CD14-positive monocyte (primary cell): ENCODE data around the gene IFT20. TPM values are rescaled to one million over a fixed set of nuclear protein-coding genes. Genes with fewer than 3 reads are reported as not detected.

Experiments
- DNase-seq, 3 donors: peaks; one replicate each; pipeline ENCODE4 v3.0.0-alpha.2; 2011 to 2022
- H2AFZ ChIP-seq: 2 replicates; pipeline ENCODE4 v1.6.0; 2012; ENCODE audit warnings: mild to moderate bottlenecking, low read depth, low read length, inconsistent platforms; ENCODE audit not compliant: insufficient read depth, poor library complexity, severe bottlenecking
- H3K27ac ChIP-seq, 2 donors: 1 replicate in 1 of 2; 2 replicates in 1 of 2; pipeline ENCODE4 v1.5.1; 2012 to 2013; ENCODE audit warnings: low read length in 2 of 2, control low read depth in 1 of 2, inconsistent platforms in 1 of 2, low read depth in 1 of 2, mild to moderate bottlenecking in 1 of 2
- H3K27me3 ChIP-seq, 2 donors: one replicate each; pipeline versions ENCODE4 v1.6.0 to v1.6.1; 2011 to 2013; ENCODE audit warnings: low read length in 2 of 2; ENCODE audit not compliant: control insufficient read depth in 2 of 2, insufficient read depth in 2 of 2
- H3K36me3 ChIP-seq, 2 donors: replicated peaks in 1 of 2; 1 replicate in 1 of 2; 2 replicates in 1 of 2; pipeline versions ENCODE4 v1.5.1 to v1.6.1; 2012 to 2013; ENCODE audit warnings: low read length in 2 of 2, control low read depth in 1 of 2, inconsistent platforms in 1 of 2, mild to moderate bottlenecking in 1 of 2; ENCODE audit not compliant: insufficient read depth in 2 of 2, control insufficient read depth in 1 of 2
- H3K4me1 ChIP-seq, 2 donors: 1 replicate in 1 of 2; 2 replicates in 1 of 2; pipeline versions ENCODE4 v1.5.1 to v1.6.1; 2012 to 2013; ENCODE audit warnings: low read length in 2 of 2, control low read depth in 1 of 2, inconsistent platforms in 1 of 2, mild to moderate bottlenecking in 1 of 2, moderate library complexity in 1 of 2; ENCODE audit not compliant: insufficient read depth in 2 of 2, control insufficient read depth in 1 of 2
- H3K4me2 ChIP-seq: replicated peaks from 2 replicates; pipeline ENCODE3; 2012; ENCODE audit warnings: low read length, moderate library complexity, mild to moderate bottlenecking; ENCODE audit not compliant: poor library complexity, severe bottlenecking; ENCODE audit errors: extremely low read depth
- H3K4me3 ChIP-seq, 3 experiments: fragments of 200-600 bp in 1 of 3; sonication (generic) in 1 of 3; replicated peaks in 1 of 3; 1 replicate in 2 of 3; 2 replicates in 1 of 3; pipeline ENCODE4 v1.5.1; 2011 to 2013; ENCODE audit warnings: low read length in 3 of 3, mild to moderate bottlenecking in 3 of 3, control low read depth in 2 of 3, low read depth in 2 of 3, inconsistent platforms in 1 of 3, moderate library complexity in 1 of 3
- H3K79me2 ChIP-seq: 2 replicates; pipeline ENCODE4 v1.6.0; 2012; ENCODE audit warnings: mild to moderate bottlenecking, control low read depth, inconsistent platforms, low read length, moderate library complexity; ENCODE audit not compliant: insufficient read depth
- H3K9ac ChIP-seq: 2 replicates; pipeline ENCODE4 v1.6.0; 2017; ENCODE audit warnings: low read length, mild to moderate bottlenecking; ENCODE audit not compliant: insufficient read depth, poor library complexity, severe bottlenecking
- H3K9me3 ChIP-seq, 2 donors: replicated peaks in 1 of 2; 1 replicate in 1 of 2; 2 replicates in 1 of 2; pipeline versions ENCODE4 v1.5.1 to v1.6.1; 2012 to 2013; ENCODE audit warnings: low read length in 2 of 2, control low read depth in 1 of 2; ENCODE audit not compliant: control insufficient read depth in 1 of 2, insufficient read depth in 1 of 2
- H4K20me1 ChIP-seq: 2 replicates; pipeline ENCODE4 v1.6.0; 2012; ENCODE audit warnings: mild to moderate bottlenecking, low read length, control low read depth, moderate library complexity; ENCODE audit not compliant: insufficient read depth
- H3K27ac Mint-ChIP-seq, 7 donors: one replicate each; pipeline ENCODE4 v1.8.0; 2020; ENCODE audit warnings: mild to moderate bottlenecking in 7 of 7, mixed read lengths in 7 of 7, moderate library complexity in 6 of 7, inconsistent platforms in 2 of 7
- H3K27me3 Mint-ChIP-seq, 3 donors: one replicate each; pipeline ENCODE4 v1.8.0; 2021 to 2022; ENCODE audit warnings: low read depth in 3 of 3, mild to moderate bottlenecking in 3 of 3, mixed read lengths in 3 of 3, moderate library complexity in 3 of 3, inconsistent platforms in 1 of 3
- H3K36me3 Mint-ChIP-seq, 2 donors: one replicate each; pipeline ENCODE4 v1.8.0; 2020; ENCODE audit warnings: mixed read lengths in 2 of 2, inconsistent platforms in 1 of 2, mild to moderate bottlenecking in 1 of 2
- H3K4me1 Mint-ChIP-seq: one replicate; pipeline ENCODE4 v1.8.0; 2020; ENCODE audit warnings: mild to moderate bottlenecking, mixed read lengths
- H3K4me3 Mint-ChIP-seq, 2 donors: one replicate each; pipeline ENCODE4 v1.8.0; 2020; ENCODE audit warnings: mild to moderate bottlenecking in 2 of 2, mixed read lengths in 2 of 2, moderate library complexity in 1 of 2
- H3K9me3 Mint-ChIP-seq, 7 donors: one replicate each; pipeline ENCODE4 v1.8.0; 2020 to 2022; ENCODE audit warnings: mixed read lengths in 7 of 7, mild to moderate bottlenecking in 6 of 7, moderate library complexity in 6 of 7, inconsistent platforms in 2 of 7
- CTCF ChIP-seq: fragments of 200-600 bp; IDR thresholded peaks from one replicate; pipeline ENCODE4 v1.8.0; 2022; ENCODE audit warnings: antibody characterized with exemption, mild to moderate bottlenecking
- WGBS: methylation state at CpG from one replicate; pipeline ENCODE4 v1.1.5; 2013; ENCODE audit warnings: missing lambda C conversion rate; ENCODE audit not compliant: insufficient coverage; 5-methylcytosine and 5-hydroxymethylcytosine counted together
- intact Hi-C, 2 donors: fragments of 100-400 bp; cut with micrococcal nuclease; formaldehyde crosslinking; loops; one replicate each; pipeline versions ENCODE4 v1.15.0 to v1.15.1; 2023
- polyA plus RNA-seq, 3 donors: library from polyadenylated mRNA; depleted of rRNA in 1 of 3; unstranded in 2 of 3; stranded (reverse) in 1 of 3; fragments of 300-500 nt in 2 of 3; fragments of >200 nt in 1 of 3; fragmentation: Illumina TruSeq in 2 of 3; gene quantifications; 1 replicate in 2 of 3; 2 replicates in 1 of 3; pipeline ENCODE4 v1.2.3, GENCODE V29; 2012 to 2021

IFT20 gene
- polyA plus RNA-seq, 3 donors: 61.1 to 79.1 (median 75.4) TPM

GRCh38 chr17:28344011-28344410, 8.7 kb upstream of the IFT20 start:
- no peaks in the 10 kb centered on the region for H3K9me3 ChIP-seq
- H3K79me2 ChIP-seq: no peaks in the 10 kb centered on the region
- no peak overlapping the region for H3K27ac ChIP-seq
- Mint-ChIP-seq H3K4me3 (no peak overlapping the region), H3K27me3 (peaks cover 0 to 2% (median 0%) of the 10 kb centered on the region in 3 donors), H3K36me3 (peaks cover 88 to 96% of the 10 kb centered on the region in 2 donors), H3K9me3 (no peaks in the 10 kb centered on the region), H3K4me1 (no peaks in the 10 kb centered on the region), H3K27ac (peak overlapping the region in 1 of 7 donors; percentile 47)
- H3K4me3 ChIP-seq: no peak overlapping the region
- no peaks in the 10 kb centered on the region for H3K4me1 ChIP-seq
- H2AFZ ChIP-seq: no peak overlapping the region
- no peak overlapping the region for H3K4me2 ChIP-seq
- WGBS: 100% methylated on average over 5 of the region's 9 CpGs
- H4K20me1 ChIP-seq: peaks cover 7% of the 10 kb centered on the region
- H3K27me3 ChIP-seq: no peaks in the 10 kb centered on the region
- intact Hi-C loops: no loop called here
- H3K9ac ChIP-seq: no peak overlapping the region
- H3K36me3 ChIP-seq: peaks cover 86 to 96% of the 10 kb centered on the region in 2 donors
- no peak for DNase-seq
- TF ChIP-seq CTCF: no peak

- Histone ChIP-seq H3K27me3 (no peaks in the 10 kb centered on the region), H4K20me1 (peaks cover 7% of the 10 kb centered on the region), H3K27ac (no peak overlapping the region), H3K4me2 (no peak overlapping the region), H2AFZ (no peak overlapping the region), H3K79me2 (peaks cover 2% of the 10 kb centered on the region), H3K9me3 (no peaks in the 10 kb centered on the region), H3K4me3 (no peak overlapping the region), H3K4me1 (no peaks in the 10 kb centered on the region), H3K36me3 (peaks cover 81 to 91% of the 10 kb centered on the region in 2 donors), H3K9ac (no peak overlapping the region)
- Mint-ChIP-seq H3K4me3 (no peak overlapping the region), H3K27ac (peak overlapping the region in 1 of 7 donors; percentile 19), H3K4me1 (no peaks in the 10 kb centered on the region), H3K9me3 (no peaks in the 10 kb centered on the region), H3K27me3 (peaks cover 0 to 2% (median 0%) of the 10 kb centered on the region in 3 donors), H3K36me3 (peaks cover 86 to 91% of the 10 kb centered on the region in 2 donors)
- 92% methylated on average over 8 of the region's 10 CpGs for WGBS
- DNase-seq: no peak
- no peak for TF ChIP-seq CTCF
- intact Hi-C loops: no loop called here
These were observed 8.2 kb upstream of the IFT20 start for GRCh38 chr17:28343491-28343932.
